Kidney capillary endothelial cell (primary cell): ENCODE measurements around the gene PACS1.

ENCODE experiments used
- DNase-seq: peaks from one replicate; pipeline ENCODE4 v3.0.0-alpha.2; 2018; ENCODE audit warnings: low spot score

Gene PACS1

DNA sequence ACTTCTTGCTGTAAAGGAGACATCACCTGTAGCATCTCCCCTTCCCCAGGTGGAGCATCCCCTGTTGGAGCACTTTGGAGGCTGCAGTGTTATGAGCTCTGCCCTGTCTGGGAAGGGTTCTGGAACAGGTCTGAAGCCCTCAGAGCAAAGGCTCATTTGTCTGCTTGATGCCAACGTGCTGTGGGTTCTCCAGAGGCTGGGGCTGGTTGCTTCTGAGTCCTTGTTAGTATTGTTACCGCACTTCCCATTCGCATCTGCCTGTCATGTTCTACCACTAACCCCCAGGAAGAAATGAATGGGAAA is 73.1 kb downstream of the PACS1 start:
- DNase-seq: no peak

DNA sequence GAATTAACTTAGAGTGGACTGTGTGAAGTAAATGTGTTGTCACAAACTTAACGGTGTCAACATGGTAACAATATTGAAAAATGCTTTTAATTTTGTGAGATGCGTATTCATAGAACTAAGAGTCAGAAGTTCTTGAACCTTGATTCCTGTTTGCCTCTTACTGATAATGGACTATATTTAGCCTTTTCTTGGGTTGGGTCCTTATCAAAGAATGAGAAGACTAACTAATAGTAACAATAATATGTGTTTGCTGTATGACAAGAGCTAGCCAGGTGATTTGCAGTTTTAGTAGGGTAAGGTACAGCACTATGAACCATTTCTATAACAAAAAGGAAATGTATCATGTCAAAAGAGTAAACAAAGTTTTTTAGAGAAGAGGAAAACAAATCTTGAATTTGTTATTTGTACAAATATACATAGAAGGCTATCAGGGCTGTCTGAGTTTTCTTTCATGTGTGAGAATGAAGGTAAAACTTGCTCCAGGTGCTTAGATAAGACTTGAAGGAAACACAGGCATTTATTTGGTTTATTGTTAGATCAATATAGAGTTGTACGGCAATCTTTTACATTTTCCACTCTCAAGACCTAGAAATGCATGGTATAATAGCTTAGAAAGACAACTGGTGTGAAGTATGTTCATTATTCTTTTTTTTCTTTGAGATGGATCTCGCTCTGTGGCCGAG is 74.1 kb downstream of the PACS1 start:
- no peak for DNase-seq

DNA sequence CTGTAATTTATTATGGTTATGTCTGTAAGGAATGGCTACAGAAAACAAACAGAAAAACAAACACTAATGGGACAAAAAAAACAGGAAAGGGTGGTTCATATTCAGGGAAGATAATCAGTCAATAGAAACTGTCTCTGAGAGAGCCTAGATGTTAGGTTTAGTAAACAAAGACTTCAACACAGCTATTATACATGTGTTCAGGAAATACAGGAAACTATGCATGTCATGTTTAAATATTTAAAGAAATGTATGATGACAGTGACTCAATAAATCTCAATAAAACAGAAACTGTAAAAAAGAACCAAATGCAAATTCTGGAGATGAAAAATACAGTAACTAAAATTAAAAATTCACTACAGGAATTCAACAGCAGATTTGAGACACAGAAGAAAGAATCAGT is 76.0 kb downstream of the PACS1 start:
- peak; percentile 15 for DNase-seq

DNA sequence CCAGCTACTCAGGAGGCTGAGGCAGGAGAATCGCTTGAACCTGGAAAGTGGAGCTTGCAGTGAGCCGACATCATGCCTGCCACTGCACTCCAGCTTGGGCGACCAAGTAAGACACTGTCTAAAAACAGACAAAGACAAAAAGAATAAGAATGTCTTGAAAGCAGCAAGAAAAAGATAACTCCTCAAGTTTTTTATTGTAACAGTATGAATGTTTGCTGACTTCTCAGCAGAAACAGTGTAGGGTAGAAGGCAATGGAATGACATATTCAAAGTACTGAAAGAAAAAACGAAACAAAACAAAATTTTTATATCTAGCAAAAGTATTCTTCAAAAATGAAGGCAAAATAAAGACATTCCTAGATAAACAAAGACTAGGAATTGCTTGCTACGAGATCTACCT is 76.9 kb downstream of the PACS1 start:
- DNase-seq: no peak

DNA sequence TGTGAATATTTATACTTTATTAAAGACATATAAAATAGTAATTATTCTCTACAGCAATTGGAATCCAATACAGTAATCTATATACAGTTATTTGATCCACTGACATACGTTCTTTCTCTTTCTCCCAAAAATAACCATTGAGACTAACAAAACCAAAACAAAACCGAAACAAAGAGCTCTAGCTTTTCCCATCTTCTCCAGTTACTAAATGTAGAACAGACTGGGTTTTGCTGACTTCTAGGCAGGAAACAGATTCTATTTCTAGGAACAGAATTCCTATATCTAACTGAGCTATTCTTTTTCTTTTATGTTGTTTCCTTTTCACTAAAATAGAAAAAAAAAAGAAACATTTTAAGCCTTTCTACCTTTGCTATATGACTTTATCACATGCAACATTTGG is 80.1 kb downstream of the PACS1 start:
- peak; percentile 11 for DNase-seq

DNA sequence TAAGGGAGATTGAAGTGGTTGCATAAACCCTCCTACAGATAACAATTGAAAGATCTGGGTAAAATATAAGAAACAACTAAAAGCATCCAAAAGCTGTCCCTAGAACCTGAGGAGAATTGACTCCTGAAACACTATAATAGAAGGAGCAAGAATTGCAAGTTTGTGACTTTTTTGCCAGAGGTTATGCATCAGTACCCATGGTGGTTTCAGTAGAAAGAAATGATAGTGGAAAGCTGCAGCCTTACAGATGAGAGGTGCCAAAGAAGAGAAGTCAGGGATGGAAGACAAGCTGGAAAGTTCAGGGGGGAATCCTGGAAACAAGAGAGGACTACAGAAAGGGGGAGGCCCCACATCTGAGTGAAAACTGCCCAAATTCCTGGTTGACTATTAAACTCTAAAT is 80.7 kb downstream of the PACS1 start:
- no peak for DNase-seq

DNA sequence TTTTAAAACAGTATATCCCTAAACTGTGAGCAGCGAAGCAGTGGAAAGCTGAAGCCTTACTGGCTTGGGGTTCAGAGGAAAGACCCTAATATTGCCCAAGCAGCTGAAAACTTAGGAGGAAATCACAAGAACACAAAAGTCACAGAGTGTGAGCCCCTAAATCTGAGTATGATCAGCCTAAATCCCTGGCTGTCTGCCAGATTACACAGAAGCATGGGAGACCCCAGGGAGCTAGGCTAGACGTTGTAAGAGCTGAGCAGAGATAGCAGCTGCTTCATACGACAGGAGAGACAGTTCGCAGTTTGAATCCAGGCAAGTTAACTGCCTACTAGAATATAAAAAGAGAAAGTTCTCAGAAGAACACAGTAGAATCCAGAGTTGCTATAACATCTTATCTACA is 81.2 kb downstream of the PACS1 start:
- no peak for DNase-seq

DNA sequence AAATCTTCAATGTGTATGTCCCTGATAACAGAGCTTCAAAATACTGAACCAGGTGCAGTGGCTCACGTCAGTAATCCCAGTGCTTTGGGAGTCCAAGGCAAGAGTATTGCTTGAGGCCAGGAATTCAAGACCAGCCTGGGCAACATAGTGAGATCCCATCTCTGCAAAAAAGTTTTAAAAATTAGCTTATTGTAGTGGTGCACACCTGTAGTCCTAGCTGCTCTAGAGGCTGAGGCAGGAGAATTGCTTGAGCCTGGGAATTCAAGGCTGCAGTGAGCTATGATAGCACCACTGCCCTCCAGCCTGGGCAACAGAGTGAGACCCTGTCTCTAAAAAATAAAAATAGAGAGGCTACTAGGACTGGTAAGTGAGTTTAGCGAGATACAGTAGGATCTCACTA is 84.0 kb downstream of the PACS1 start:
- DNase-seq: no peak

DNA sequence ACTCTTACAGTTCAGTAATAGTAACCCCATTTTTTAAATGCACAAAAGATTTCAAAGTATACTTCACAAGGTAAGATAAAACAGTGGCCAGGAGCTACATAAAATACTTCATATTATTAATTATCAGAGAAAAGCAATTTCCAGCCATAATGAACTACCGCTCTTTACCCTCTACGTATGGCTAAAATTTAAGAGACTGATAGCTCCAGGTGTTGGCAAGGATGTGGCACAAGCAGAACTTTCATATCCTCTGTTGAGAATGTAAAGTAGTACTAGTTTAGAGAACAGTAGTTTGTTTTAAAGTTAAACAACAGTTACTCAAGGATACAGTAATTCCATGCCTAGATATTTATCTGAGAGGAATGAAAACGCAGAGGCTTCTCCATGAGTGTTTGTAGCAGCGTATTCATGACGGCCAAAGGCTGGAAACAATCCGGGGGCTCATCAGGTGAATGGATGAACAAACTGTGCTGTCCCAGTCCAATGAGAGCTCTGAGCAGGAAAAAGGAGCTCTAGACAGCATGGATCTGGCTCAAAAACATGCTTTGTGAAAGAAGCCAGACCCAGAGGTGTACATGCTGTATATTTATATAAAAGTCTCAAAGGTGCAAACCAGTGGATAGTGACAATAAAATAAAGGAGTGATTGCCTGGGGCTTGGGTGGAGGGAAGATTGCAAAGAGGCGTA is 85.5 kb downstream of the PACS1 start:
- DNase-seq: no peak

DNA sequence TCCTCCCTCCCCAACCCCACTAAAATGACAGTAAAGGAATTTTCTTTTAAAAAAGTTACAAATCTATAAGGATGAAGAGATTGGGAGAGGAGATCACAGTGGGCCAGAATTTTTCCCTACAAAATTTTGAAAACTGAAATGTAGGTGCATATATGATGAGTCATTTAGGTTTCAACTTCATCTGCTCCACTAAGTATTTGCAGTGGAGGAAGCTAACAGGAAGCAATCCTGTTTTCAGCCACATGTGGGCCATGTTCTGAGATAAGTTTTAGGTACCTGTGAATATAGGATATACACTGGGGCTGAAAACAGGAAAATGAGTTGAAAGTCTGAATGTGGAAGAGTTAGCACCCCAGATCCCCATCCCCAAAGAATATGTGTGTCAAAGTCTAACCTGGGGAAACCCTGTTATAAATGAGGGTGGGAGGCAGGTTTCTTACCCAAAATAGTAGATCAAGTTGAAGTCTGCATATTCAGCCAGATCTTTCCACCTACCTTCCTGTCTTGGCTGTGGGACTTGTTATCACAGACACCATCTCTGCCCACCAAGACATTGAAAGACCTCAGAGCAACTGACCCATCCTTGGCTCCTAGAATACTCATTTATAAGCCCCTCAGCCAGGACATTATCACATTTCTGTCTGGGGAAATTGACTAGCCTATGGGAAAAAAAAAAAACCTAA is 87.3 kb downstream of the PACS1 start:
- no peak for DNase-seq

DNA sequence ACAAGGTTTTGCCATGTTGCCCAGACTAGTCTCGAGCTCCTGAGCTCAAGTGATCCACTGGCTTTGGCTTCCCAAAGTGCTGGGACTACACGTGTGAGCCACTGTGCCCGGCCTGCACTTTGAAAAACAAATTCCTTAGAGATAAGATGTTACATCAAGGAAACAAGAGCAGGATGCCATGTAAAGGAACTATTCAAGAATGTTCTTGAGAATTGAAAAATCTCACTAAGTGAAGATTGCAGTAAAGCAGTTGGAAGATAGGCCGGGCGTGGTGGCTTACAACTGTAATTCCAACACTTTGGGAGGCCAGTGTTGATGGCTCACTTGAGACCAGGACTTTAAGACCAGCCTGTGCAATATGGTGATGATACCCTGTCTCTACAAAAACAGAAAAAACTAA is 88.1 kb downstream of the PACS1 start:
- DNase-seq: no peak

DNA sequence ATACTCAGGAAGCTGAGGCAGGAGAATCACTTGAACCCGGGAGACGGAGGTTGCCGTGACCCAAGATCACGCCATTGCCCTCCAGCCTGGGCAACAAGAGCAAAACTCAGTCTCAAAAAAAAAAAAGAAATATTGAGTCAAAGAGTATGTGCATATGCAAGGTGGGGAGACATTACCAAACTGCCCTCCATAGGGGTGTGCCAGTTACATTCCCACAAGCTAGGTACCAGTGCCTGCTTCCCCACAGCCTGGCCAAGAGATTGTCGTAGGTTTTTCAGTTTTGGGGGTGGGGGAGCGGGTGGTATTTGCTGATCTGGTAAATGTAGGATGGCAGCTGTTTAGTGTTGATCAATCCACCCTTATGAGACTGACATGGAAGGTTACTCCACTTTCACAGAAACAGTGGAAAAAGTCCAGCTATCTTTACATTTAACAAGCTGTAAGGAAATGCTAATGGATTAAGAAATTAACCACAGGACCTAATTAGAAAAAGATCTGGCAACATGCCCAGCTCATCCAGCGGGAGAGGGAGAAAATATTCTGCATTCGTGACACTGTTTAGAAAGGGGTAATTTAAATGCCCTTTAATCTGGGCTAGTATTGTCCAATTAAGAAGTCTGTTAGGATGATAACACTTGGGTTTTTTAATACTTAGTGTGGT is 89.4 kb downstream of the PACS1 start:
- no peak for DNase-seq

DNA sequence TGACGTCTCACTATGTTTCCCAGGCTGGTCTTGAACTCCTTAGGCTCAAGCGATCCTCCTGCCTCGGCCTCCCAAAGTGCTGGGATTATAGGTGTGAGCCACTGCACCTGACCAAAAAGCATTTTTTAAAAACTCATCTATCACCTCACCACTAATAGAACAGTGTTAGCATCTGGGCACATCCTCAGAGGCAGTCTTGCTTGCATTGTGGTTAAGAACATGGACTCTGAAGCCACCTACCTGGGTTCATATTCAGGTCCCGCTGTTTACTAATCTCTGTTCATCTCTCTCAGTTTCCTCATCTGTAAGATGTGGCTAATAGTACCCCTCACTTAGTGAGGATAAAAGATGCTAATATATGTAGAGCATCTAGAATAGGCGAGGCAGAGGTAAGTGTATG is 90.6 kb downstream of the PACS1 start:
- no peak for DNase-seq

DNA sequence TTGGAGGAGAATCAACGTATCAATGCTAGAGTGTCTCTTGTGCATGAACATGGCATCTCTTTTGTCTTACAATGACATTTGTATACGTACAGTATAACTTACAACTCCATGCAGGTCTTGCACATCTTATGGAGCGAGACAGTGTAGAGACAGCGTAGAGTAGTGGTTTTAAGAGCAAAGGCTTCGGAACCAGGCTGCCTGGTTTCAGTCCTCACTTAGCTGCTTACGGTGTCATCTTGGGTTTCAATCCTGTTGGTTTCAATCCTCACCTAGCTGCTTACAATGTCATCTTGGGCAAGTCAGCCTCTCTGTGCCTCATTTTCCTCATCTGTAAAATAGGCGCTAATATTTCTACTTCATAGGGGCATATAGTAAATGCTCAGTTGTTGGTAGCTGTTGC is 98.2 kb downstream of the PACS1 start:
- DNase-seq: no peak

DNA sequence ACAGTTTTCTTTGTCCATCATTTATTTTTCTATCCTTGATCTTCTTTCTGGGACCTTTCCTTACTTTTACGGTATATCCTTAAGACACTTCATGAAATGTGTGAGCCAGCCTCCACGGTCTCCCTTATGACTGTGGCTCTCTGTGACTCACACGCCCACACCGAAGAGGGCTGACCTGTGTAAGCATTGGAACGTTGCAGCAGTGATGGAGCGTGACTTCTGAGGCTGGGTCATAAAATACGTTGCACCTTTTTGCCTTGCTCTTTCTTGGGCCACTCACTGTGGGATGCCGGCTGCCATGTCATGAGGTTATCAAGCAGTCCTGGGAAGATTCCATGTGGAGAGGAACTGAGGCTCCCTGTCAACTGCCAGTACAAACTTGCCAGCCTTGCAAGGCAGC is 102.1 kb downstream of the PACS1 start:
- no peak for DNase-seq

DNA sequence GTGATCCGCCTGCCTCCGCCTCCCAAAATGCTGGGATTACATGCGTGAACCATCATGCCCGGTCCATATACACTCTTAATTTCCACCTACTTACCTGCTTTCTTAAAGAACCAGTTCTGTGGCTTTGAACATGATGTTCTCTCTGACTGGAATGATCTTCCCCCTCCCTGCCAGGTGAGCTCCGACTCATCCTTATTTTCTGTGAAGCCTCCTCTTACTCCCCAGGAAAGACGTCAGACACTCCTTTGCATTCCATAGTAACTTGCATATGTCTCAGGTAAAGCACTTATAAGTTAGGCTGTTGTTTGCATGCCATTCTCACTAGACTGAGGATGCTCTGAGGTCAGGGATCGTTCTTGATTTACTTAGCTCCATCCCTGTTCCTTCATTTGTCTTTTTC is 106.6 kb downstream of the PACS1 start:
- no peak for DNase-seq

DNA sequence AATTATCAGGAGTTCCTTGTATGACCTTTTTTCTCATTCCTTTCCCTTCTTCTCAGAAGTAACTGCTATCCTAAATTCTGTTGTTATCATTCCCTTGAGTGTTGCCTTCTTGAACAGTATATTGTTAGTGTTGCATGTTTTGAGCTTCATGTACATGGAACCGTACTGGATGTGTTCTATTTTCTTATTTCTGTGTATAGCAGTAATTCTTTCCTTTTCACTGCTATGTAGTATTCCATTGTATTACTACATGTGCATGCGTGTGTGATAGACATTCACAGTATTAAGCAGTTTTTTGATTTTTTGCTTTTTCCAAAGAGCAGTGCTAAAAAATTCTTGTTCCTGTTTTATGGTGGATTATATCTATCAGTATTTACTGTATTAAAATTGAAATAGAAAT is 108.1 kb downstream of the PACS1 start:
- DNase-seq: no peak

DNA sequence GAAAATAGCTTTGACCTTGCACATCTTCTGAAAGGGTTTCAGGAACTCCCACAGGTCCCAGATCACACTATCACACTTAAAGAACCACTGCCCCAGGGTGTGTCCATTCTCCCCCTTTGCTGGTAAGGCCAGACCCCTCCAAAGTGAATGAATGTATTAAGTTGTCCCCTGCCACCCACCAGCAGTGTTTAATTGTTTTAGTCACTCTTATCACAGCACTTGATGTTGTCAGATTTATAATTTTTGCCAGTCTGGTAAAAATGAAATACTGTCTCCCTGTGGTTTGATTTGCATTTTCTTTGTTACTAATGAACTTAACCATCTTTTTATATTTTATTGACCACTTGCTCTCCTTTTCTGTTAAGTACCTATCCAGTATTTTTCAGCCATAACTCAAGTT is 108.8 kb downstream of the PACS1 start:
- DNase-seq: no peak

DNA sequence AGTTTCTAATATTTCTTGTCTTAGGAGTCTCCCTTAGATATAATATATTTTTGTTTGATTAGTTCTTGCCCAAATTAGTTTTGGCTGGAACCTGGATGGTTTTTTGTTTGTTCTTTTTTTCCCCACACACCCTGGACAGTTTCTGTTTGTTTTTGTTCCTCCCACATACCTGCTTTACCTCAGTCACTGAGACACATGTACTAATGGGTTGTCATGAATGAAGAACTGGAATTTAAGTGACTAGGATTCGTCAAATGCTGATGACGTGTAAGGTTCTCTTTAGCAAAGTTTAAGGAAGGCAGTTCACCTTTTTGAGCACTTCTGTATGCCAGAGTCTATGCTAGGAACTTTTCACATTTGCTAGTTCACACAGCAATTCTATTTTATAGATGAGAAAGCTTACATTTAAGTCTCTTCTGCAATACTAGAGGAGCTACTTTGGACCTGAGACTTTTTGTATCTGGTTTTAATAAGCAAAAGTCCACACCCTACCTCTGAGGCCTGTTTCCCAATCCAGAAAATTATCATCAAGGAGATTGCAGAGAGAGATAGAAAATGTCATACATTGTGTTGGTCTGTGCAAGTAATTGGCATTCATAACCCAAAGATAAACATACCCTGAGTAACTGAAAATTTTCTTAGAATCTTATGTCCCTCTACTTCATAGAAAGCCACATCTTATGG is 111.7 kb downstream of the PACS1 start:
- DNase-seq: no peak

DNA sequence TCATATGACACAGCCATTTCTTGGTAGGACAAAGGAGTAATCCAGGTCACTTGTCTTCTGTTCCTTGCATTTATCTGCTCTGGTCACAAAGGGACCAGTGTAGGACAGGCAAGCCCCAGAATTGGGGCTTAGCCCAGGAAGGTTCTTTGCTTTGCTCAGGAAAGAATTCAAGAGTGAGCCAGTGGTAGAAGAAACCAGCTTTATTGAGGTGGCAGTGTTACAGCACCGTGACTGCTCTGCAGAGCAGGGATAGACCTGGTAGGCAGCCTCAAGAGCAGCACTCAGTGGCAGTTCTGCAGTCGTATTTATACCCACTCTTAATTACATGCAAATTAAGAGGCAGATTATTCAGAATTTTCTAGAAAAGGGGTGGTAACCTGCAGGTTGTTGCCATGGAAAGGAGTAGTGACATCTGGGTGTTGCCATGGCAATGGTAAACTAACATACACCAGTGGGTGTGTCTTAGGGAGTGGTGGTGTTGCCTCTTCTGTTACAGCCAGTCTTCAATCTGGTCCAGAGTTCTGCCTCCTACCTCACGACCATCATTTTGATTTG is 113.5 kb downstream of the PACS1 start:
- no peak for DNase-seq

DNA sequence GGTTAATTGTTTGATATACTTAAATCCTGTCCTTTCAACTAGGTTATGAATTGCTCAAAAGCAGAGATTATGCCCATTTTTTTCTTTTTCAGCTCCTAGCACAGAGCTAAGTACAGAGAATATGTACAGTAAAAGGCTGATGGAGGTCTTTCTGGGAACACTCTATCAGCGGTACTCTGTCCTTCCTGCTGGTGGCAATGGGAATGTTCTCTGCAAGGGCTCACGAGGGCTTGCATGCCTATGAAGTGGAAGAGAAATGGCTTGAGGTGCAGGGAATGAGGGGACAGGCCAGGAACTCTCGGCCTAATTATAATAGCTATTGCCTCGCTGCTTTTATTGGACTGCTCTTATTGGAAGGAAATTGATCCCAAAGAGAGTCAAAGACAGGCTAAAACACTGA is 114.7 kb downstream of the PACS1 start:
- DNase-seq: no peak

DNA sequence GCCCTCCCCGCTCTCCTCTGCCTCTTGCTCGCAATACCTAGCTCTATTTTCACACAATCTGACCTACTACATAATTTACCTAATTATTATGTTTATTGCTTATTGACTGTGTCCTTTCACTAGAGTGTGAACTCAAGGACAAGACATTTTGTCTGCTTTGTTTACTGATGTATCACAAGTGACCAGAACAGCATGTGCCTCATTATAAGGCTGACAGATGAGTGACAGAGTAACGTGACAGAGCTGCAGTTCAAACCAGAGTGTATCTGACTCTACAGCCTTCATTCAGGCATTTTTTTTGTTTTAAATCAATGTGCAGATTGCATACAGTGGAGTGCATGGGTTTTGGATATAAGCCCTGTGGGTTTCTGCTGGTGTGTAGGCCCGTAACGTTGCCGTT is 116.4 kb downstream of the PACS1 start:
- DNase-seq: no peak
